Mammary epithelial cell (primary cell): ENCODE measurements around the gene RAB10.
"Not testable (repeated sequence)": the region's sequence is repeated elsewhere in the genome, so short reads cannot be mapped to it uniquely, and the experiment has no call there.

Source experiments
- EZH2 ChIP-seq: IDR thresholded peaks from 2 replicates; pipeline ENCODE4 v1.6.1; 2012; ENCODE audit warnings: low read length, inconsistent platforms, borderline replicate concordance
- TF ChIP-seq, protein P1 (sequence below), 2 donors: IDR thresholded peaks in 1 of 2; conservative IDR thresholded peaks in 1 of 2; 2 replicates each; pipeline ENCODE4 v1.5.1; 2011 to 2012; ENCODE audit warnings: inconsistent platforms in 2 of 2, low read length in 2 of 2, mild to moderate bottlenecking in 2 of 2, control low read depth in 1 of 2, low read depth in 1 of 2; ENCODE audit not compliant: insufficient read depth in 1 of 2; ENCODE audit errors: extremely low read depth in 1 of 2

DNA sequence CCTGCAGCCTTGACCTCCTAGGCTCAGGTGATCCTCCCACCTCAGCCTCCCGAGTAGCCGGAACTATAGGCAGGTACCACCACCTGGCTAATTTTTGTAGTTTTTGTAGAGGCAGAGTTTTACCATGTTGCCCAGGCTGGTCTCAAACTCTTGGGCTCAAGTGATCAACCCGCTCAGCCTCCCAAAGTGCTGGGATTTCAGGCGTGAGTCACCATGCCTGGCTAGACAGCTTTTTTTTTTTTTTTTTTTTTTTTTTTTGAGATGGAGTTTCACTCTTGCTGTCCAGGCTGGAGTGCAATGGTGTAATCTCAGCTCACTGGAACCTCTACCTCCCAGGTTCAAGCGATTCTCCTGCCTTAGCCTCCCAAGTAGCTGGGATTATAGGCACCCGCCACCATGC lies 132.7 kb downstream of the RAB10 start:
- TF ChIP-seq, protein P1, sequence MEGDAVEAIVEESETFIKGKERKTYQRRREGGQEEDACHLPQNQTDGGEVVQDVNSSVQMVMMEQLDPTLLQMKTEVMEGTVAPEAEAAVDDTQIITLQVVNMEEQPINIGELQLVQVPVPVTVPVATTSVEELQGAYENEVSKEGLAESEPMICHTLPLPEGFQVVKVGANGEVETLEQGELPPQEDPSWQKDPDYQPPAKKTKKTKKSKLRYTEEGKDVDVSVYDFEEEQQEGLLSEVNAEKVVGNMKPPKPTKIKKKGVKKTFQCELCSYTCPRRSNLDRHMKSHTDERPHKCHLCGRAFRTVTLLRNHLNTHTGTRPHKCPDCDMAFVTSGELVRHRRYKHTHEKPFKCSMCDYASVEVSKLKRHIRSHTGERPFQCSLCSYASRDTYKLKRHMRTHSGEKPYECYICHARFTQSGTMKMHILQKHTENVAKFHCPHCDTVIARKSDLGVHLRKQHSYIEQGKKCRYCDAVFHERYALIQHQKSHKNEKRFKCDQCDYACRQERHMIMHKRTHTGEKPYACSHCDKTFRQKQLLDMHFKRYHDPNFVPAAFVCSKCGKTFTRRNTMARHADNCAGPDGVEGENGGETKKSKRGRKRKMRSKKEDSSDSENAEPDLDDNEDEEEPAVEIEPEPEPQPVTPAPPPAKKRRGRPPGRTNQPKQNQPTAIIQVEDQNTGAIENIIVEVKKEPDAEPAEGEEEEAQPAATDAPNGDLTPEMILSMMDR (conservative IDR thresholded peaks at IDR 0.05 in 1 of 2, IDR thresholded peaks at IDR 0.05 in 1 of 2; ENCODE audit: extremely low read depth in 1 of 2, insufficient read depth in 1 of 2, low read depth in 1 of 2, low read length in 2 of 2), result not testable (repeated sequence)
- not testable (repeated sequence) for TF ChIP-seq EZH2
